ENCODE data around the gene RAB37.

GRCh38 chr17:74760404-74761105 is 23.5 kb downstream of the RAB37 start:
- no peak for TF ChIP-seq CTCF (IDR thresholded peaks at IDR 0.05; ENCODE audit: insufficient read depth, low read length)
- peak; percentile 45 for TF ChIP-seq REST (IDR thresholded peaks at IDR 0.05; ENCODE audit: insufficient replicate concordance, low read depth)
- TF ChIP-seq POLR2AphosphoS5 (IDR thresholded peaks at IDR 0.05; ENCODE audit: low read depth) = no peak
- no peak for TF ChIP-seq GABPA (IDR thresholded peaks at IDR 0.05; ENCODE audit: low read depth)
- no peak for TF ChIP-seq SPI1 (IDR thresholded peaks at IDR 0.05; ENCODE audit: borderline replicate concordance, low read depth)

Measured in HL-60 (cell line).